GM23338 (cell line): ENCODE measurements around the gene PSMB7. TPM values are rescaled to one million over a fixed set of nuclear protein-coding genes. Genes with fewer than 3 reads are reported as not detected.

Source experiments
- ATAC-seq: fragments of 200-7000 bp; cut with Tn5 transposase; 3 replicates; pipeline ENCODE4 v1.9.1; 2020
- DNase-seq: peaks from one replicate; pipeline ENCODE4 v3.0.0-alpha.2; 2015; ENCODE audit warnings: low spot score
- H2AFZ ChIP-seq: fragments of 200-600 bp; sonication (generic); 2 replicates; pipeline ENCODE4 v1.8.0; 2016; ENCODE audit warnings: antibody characterized with exemption, mild to moderate bottlenecking, moderate library complexity
- H3F3A ChIP-seq: fragments of 200-600 bp; sonication (generic); replicated peaks from 2 replicates; pipeline ENCODE4 v1.8.0; 2017; ENCODE audit warnings: antibody characterized with exemption, mixed run types, low read depth
- H3K27ac ChIP-seq: fragments of 200-600 bp; sonication (generic); 2 replicates; pipeline ENCODE4 v1.6.1; 2016; ENCODE audit warnings: low read depth
- H3K27me3 ChIP-seq: fragments of 200-600 bp; sonication (generic); 2 replicates; pipeline ENCODE4 v1.8.0; 2016; ENCODE audit warnings: mild to moderate bottlenecking, mixed run types, moderate library complexity; ENCODE audit not compliant: insufficient read depth
- H3K36me3 ChIP-seq: fragments of 200-600 bp; sonication (generic); 2 replicates; pipeline ENCODE4 v1.8.0; 2016; ENCODE audit warnings: mild to moderate bottlenecking; ENCODE audit not compliant: insufficient read depth
- H3K4me1 ChIP-seq: fragments of 200-600 bp; sonication (generic); 2 replicates; pipeline ENCODE4 v1.8.0; 2016; ENCODE audit warnings: mild to moderate bottlenecking, moderate library complexity; ENCODE audit not compliant: insufficient read depth
- H3K4me2 ChIP-seq: fragments of 200-600 bp; sonication (generic); 2 replicates; pipeline ENCODE4 v1.7.1; 2017; ENCODE audit warnings: mixed run types
- H3K4me3 ChIP-seq: fragments of 200-600 bp; sonication (generic); 2 replicates; pipeline ENCODE4 v1.6.1; 2016; ENCODE audit warnings: mixed run types
- H3K79me2 ChIP-seq: fragments of 200-600 bp; sonication (generic); replicated peaks from 2 replicates; pipeline ENCODE4 v1.8.0; 2017; ENCODE audit warnings: mild to moderate bottlenecking; ENCODE audit not compliant: insufficient read depth
- H3K9me2 ChIP-seq: fragments of 200-600 bp; sonication (generic); 2 replicates; pipeline ENCODE4 v1.8.0; 2017; ENCODE audit not compliant: insufficient read depth
- H4K20me1 ChIP-seq: fragments of 200-600 bp; sonication (generic); replicated peaks from 2 replicates; pipeline ENCODE4 v1.8.0; 2017; ENCODE audit warnings: mild to moderate bottlenecking; ENCODE audit not compliant: insufficient read depth
- H3K27ac Mint-ChIP-seq: 2 replicates; pipeline ENCODE4 v1.8.0; 2020; ENCODE audit warnings: inconsistent platforms, mild to moderate bottlenecking, moderate library complexity, mixed read lengths
- H3K27me3 Mint-ChIP-seq: 3 replicates; pipeline ENCODE4 v1.8.0; 2022; ENCODE audit warnings: low read depth, mild to moderate bottlenecking, moderate library complexity, mixed read lengths, inconsistent platforms; ENCODE audit not compliant: insufficient read depth, poor library complexity
- H3K36me3 Mint-ChIP-seq: 3 replicates; pipeline ENCODE4 v1.8.0; 2021; ENCODE audit warnings: low read depth, mild to moderate bottlenecking, inconsistent platforms, moderate library complexity, mixed read lengths
- H3K4me1 Mint-ChIP-seq: 3 replicates; pipeline ENCODE4 v1.8.0; 2020; ENCODE audit warnings: mild to moderate bottlenecking, inconsistent platforms, mixed read lengths
- H3K4me3 Mint-ChIP-seq: 3 replicates; pipeline ENCODE4 v1.8.0; 2021; ENCODE audit warnings: moderate library complexity, mild to moderate bottlenecking, inconsistent platforms, mixed read lengths
- H3K9me3 Mint-ChIP-seq: 3 replicates; pipeline ENCODE4 v1.8.0; 2020; ENCODE audit warnings: moderate library complexity, mild to moderate bottlenecking, inconsistent platforms, mixed read lengths
- CREB1 ChIP-seq: fragments of 250-450 bp; sonication (Bioruptor Pico); IDR thresholded peaks from 2 replicates; pipeline ENCODE4 v1.5.0; 2020; ENCODE audit warnings: low read depth, mild to moderate bottlenecking, moderate library complexity
- EZH2 ChIP-seq: fragments of 200-600 bp; sonication (generic); IDR thresholded peaks from one replicate; pipeline ENCODE4 v1.8.0; 2017; ENCODE audit warnings: antibody characterized with exemption, mild to moderate bottlenecking, low read depth; ENCODE audit not compliant: unreplicated experiment
- EZH2phosphoT487 ChIP-seq: fragments of 200-600 bp; sonication (generic); IDR thresholded peaks from one replicate; pipeline ENCODE4 v1.8.1; 2018; ENCODE audit warnings: antibody characterized with exemption; ENCODE audit not compliant: unreplicated experiment
- JUNB ChIP-seq: IDR thresholded peaks from one replicate; pipeline ENCODE4 v1.6.1; 2016; ENCODE audit warnings: antibody characterized with exemption; ENCODE audit not compliant: unreplicated experiment
- NANOG ChIP-seq: IDR thresholded peaks from 2 replicates; pipeline ENCODE4 v1.6.1; 2016; ENCODE audit warnings: antibody characterized with exemption, borderline replicate concordance
- POLR2AphosphoS5 ChIP-seq: IDR thresholded peaks from 2 replicates; pipeline ENCODE4 v1.6.1; 2016; ENCODE audit warnings: antibody characterized with exemption, low read depth
- STAT1 ChIP-seq: IDR thresholded peaks from one replicate; pipeline ENCODE4 v1.6.1; 2016; ENCODE audit warnings: antibody characterized with exemption; ENCODE audit not compliant: unreplicated experiment
- polyA plus RNA-seq: library from polyadenylated mRNA; unstranded; fragments of >200 nt; fragmentation: Nextera tagmentation; extraction: Ambion mirVana; gene quantifications from 2 replicates; pipeline ENCODE4 v1.2.1, GENCODE V29; 2016
- total RNA-seq: library from RNA; depleted of rRNA; stranded (reverse); fragments of >200 nt; shearing (Covaris generic); gene quantifications from 2 replicates; pipeline ENCODE4 v1.2.3, GENCODE V29; 2014
- TF ChIP-seq, protein P1 (sequence below): IDR thresholded peaks from one replicate; pipeline ENCODE4 v1.6.1; 2018; ENCODE audit warnings: antibody characterized with exemption; ENCODE audit not compliant: unreplicated experiment
- TF ChIP-seq, protein P2 (sequence below): IDR thresholded peaks from 2 replicates; pipeline ENCODE4 v1.6.1; 2016; ENCODE audit warnings: antibody characterized with exemption
- TF ChIP-seq, protein P3 (sequence below): fragments of 250-450 bp; sonication (Bioruptor Pico); IDR thresholded peaks from 2 replicates; pipeline ENCODE4 v1.5.0; 2020; ENCODE audit warnings: mild to moderate bottlenecking, moderate library complexity
- TF ChIP-seq, protein P4 (sequence below), 2 experiments: fragments of 200-600 bp in 1 of 2; sonication (generic) in 1 of 2; conservative IDR thresholded peaks; 2 replicates each; pipeline versions ENCODE4 v1.5.1 to v1.6.1; 2016 to 2017; ENCODE audit warnings: antibody characterized with exemption in 2 of 2, low read depth in 2 of 2, mild to moderate bottlenecking in 2 of 2, moderate library complexity in 1 of 2

Gene PSMB7
- total and polyA plus RNA-seq, 2 experiments from 2014 or later, result 255 to 268 TPM

DNA sequence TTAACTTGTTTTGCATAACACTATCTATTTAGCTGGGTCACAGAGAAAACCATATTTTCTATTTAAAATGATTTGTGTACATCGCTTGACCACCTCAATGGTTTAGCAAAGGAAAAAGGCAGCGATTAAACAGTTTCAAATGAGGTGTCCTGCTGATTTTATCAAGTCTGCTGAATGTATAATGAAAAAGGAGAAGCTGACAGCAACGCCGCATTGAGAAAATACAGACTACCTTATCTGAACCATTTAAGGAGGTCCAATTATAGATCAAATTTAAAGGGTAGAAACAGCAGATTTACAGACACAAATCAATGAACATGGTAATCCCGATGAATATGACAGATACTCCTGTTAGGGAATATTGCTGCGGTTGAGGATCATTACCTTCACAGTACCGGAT lies 29.6 kb downstream of the PSMB7 start:
- H3K9me3 Mint-ChIP-seq, result no peaks in the 10 kb centered on the region
- Histone ChIP-seq H3K4me3 (no peak overlapping the region), H3K4me2 (no peak overlapping the region), H3F3A (no peaks in the 10 kb centered on the region), H3K27me3 (no peaks in the 10 kb centered on the region), H3K27ac (no peak overlapping the region), H3K9me2 (no peaks in the 10 kb centered on the region), H2AFZ (no peak overlapping the region), H3K4me1 (no peaks in the 10 kb centered on the region), H4K20me1 (peaks cover 15% of the 10 kb centered on the region), H3K36me3 (no peaks in the 10 kb centered on the region; the same call in 1 of the 2 replicates), H3K79me2 (peaks cover 87% of the 10 kb centered on the region)
- H3K27me3 Mint-ChIP-seq, result peaks cover 3% of the 10 kb centered on the region
- TF ChIP-seq, protein P1, sequence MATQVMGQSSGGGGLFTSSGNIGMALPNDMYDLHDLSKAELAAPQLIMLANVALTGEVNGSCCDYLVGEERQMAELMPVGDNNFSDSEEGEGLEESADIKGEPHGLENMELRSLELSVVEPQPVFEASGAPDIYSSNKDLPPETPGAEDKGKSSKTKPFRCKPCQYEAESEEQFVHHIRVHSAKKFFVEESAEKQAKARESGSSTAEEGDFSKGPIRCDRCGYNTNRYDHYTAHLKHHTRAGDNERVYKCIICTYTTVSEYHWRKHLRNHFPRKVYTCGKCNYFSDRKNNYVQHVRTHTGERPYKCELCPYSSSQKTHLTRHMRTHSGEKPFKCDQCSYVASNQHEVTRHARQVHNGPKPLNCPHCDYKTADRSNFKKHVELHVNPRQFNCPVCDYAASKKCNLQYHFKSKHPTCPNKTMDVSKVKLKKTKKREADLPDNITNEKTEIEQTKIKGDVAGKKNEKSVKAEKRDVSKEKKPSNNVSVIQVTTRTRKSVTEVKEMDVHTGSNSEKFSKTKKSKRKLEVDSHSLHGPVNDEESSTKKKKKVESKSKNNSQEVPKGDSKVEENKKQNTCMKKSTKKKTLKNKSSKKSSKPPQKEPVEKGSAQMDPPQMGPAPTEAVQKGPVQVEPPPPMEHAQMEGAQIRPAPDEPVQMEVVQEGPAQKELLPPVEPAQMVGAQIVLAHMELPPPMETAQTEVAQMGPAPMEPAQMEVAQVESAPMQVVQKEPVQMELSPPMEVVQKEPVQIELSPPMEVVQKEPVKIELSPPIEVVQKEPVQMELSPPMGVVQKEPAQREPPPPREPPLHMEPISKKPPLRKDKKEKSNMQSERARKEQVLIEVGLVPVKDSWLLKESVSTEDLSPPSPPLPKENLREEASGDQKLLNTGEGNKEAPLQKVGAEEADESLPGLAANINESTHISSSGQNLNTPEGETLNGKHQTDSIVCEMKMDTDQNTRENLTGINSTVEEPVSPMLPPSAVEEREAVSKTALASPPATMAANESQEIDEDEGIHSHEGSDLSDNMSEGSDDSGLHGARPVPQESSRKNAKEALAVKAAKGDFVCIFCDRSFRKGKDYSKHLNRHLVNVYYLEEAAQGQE, result no peak
- no peak for TF ChIP-seq CREB1 (CRISPR knock-in tag)
- no peak for TF ChIP-seq EZH2phosphoT487
- TF ChIP-seq, protein P2, sequence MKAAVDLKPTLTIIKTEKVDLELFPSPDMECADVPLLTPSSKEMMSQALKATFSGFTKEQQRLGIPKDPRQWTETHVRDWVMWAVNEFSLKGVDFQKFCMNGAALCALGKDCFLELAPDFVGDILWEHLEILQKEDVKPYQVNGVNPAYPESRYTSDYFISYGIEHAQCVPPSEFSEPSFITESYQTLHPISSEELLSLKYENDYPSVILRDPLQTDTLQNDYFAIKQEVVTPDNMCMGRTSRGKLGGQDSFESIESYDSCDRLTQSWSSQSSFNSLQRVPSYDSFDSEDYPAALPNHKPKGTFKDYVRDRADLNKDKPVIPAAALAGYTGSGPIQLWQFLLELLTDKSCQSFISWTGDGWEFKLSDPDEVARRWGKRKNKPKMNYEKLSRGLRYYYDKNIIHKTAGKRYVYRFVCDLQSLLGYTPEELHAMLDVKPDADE, result no peak
- no peak for TF ChIP-seq EZH2
- TF ChIP-seq, protein P3, sequence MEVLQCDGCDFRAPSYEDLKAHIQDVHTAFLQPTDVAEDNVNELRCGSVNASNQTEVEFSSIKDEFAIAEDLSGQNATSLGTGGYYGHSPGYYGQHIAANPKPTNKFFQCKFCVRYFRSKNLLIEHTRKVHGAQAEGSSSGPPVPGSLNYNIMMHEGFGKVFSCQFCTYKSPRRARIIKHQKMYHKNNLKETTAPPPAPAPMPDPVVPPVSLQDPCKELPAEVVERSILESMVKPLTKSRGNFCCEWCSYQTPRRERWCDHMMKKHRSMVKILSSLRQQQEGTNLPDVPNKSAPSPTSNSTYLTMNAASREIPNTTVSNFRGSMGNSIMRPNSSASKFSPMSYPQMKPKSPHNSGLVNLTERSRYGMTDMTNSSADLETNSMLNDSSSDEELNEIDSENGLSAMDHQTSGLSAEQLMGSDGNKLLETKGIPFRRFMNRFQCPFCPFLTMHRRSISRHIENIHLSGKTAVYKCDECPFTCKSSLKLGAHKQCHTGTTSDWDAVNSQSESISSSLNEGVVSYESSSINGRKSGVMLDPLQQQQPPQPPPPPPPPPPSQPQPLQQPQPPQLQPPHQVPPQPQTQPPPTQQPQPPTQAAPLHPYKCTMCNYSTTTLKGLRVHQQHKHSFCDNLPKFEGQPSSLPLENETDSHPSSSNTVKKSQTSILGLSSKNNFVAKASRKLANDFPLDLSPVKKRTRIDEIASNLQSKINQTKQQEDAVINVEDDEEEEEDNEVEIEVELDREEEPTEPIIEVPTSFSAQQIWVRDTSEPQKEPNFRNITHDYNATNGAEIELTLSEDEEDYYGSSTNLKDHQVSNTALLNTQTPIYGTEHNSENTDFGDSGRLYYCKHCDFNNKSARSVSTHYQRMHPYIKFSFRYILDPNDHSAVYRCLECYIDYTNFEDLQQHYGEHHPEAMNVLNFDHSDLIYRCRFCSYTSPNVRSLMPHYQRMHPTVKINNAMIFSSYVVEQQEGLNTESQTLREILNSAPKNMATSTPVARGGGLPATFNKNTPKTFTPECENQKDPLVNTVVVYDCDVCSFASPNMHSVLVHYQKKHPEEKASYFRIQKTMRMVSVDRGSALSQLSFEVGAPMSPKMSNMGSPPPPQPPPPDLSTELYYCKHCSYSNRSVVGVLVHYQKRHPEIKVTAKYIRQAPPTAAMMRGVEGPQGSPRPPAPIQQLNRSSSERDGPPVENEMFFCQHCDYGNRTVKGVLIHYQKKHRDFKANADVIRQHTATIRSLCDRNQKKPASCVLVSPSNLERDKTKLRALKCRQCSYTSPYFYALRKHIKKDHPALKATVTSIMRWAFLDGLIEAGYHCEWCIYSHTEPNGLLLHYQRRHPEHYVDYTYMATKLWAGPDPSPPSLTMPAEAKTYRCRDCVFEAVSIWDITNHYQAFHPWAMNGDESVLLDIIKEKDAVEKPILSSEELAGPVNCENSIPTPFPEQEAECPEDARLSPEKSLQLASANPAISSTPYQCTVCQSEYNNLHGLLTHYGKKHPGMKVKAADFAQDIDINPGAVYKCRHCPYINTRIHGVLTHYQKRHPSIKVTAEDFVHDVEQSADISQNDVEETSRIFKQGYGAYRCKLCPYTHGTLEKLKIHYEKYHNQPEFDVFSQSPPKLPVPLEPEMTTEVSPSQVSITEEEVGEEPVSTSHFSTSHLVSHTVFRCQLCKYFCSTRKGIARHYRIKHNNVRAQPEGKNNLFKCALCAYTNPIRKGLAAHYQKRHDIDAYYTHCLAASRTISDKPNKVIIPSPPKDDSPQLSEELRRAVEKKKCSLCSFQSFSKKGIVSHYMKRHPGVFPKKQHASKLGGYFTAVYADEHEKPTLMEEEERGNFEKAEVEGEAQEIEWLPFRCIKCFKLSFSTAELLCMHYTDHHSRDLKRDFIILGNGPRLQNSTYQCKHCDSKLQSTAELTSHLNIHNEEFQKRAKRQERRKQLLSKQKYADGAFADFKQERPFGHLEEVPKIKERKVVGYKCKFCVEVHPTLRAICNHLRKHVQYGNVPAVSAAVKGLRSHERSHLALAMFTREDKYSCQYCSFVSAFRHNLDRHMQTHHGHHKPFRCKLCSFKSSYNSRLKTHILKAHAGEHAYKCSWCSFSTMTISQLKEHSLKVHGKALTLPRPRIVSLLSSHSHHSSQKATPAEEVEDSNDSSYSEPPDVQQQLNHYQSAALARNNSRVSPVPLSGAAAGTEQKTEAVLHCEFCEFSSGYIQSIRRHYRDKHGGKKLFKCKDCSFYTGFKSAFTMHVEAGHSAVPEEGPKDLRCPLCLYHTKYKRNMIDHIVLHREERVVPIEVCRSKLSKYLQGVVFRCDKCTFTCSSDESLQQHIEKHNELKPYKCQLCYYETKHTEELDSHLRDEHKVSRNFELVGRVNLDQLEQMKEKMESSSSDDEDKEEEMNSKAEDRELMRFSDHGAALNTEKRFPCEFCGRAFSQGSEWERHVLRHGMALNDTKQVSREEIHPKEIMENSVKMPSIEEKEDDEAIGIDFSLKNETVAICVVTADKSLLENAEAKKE, result no peak
- TF ChIP-seq, protein P4, sequence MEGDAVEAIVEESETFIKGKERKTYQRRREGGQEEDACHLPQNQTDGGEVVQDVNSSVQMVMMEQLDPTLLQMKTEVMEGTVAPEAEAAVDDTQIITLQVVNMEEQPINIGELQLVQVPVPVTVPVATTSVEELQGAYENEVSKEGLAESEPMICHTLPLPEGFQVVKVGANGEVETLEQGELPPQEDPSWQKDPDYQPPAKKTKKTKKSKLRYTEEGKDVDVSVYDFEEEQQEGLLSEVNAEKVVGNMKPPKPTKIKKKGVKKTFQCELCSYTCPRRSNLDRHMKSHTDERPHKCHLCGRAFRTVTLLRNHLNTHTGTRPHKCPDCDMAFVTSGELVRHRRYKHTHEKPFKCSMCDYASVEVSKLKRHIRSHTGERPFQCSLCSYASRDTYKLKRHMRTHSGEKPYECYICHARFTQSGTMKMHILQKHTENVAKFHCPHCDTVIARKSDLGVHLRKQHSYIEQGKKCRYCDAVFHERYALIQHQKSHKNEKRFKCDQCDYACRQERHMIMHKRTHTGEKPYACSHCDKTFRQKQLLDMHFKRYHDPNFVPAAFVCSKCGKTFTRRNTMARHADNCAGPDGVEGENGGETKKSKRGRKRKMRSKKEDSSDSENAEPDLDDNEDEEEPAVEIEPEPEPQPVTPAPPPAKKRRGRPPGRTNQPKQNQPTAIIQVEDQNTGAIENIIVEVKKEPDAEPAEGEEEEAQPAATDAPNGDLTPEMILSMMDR (conservative IDR thresholded peaks at IDR 0.05; ENCODE audit: low read depth in 2 of 2), result no peak
- TF ChIP-seq NANOG, result no peak
- no peak for TF ChIP-seq JUNB
- TF ChIP-seq POLR2AphosphoS5, result no peak
- no peak for TF ChIP-seq STAT1
- peaks cover 14% of the 10 kb centered on the region for H3K36me3 Mint-ChIP-seq
- H3K4me1 Mint-ChIP-seq, result peaks cover 33% of the 10 kb centered on the region
- no peak overlapping the region for H3K4me3 Mint-ChIP-seq
- H3K27ac Mint-ChIP-seq, result no peak overlapping the region; the same call in 1 of the 2 replicates
- no peak for ATAC-seq
- no peak for DNase-seq
